ENCODE results near the gene CD44. TPM values are rescaled to one million over a fixed set of nuclear protein-coding genes. Genes with fewer than 3 reads are reported as not detected.

Gene CD44
- total RNA-seq, 1 donor from 2014 or later, result 548 TPM

DNA sequence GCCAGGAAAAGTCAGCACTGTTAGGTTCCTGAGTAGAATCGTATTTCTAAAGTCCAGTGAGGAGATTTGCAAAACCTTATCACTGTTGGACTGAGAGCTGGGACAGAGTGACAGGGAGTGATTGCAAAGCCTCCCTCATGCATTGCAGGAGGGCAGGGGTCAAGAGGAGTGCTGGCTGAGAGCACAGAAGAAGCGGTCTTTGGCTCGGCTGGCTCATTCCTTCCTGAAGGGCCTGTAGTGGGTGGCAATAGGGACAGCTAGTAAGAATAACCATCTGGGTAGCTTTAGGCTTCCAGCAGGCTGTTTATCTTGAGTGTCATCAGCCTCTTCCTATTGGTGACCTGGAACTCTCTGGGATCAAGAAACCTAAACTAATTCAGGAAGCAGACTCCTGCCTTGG, 53.4 kb downstream of the CD44 start:
- ATAC-seq (peak; percentile 94), DNase-seq (peak; percentile 79)
- Histone ChIP-seq H3K4me1 (peaks cover 37% of the 10 kb centered on the region), H3K36me3 (peaks cover 75% of the 10 kb centered on the region), H3K27me3 (no peaks in the 10 kb centered on the region), H3K9me3 (no peaks in the 10 kb centered on the region), H3K27ac (no peak overlapping the region), H3K4me3 (no peak overlapping the region)
- intact Hi-C loops (cut with DNase I), result no loop called here
- TF ChIP-seq CTCF (IDR thresholded peaks at IDR 0.05), result no peak

GRCh38 chr11:35193767-35194166, 54.8 kb downstream of the CD44 start:
- no peak for TF ChIP-seq CTCF (IDR thresholded peaks at IDR 0.05)
- ATAC-seq (no peak), DNase-seq (no peak)
- Histone ChIP-seq H3K4me3 (no peak overlapping the region), H3K27ac (no peak overlapping the region), H3K27me3 (no peaks in the 10 kb centered on the region), H3K4me1 (peaks cover 37% of the 10 kb centered on the region), H3K36me3 (peaks cover 73% of the 10 kb centered on the region), H3K9me3 (no peaks in the 10 kb centered on the region)
- intact Hi-C loops (cut with DNase I), result no loop called here

DNA sequence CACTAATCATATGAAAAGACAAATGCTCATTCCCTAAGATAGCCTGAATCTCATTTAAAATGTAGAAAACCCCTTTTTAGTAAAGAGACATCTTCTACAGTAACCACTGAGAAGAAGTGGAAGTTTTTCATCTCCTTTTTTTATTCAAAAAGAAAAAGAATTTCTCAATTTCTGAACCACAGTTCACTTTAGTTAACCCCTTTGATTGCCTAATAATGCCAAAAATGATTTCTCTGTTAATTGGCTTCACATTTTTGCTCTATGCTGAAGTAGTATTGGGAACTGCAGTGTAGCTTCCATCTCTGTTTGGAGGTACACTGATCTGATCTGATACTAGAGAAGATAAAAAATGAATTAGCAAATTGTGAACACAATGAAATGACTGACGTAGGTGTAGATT, 58.3 kb downstream of the CD44 start:
- no peak for ATAC-seq
- H3K36me3 ChIP-seq, result peaks cover 74% of the 10 kb centered on the region
- DNase-seq, result no peak
- no peak for TF ChIP-seq CTCF (IDR thresholded peaks at IDR 0.05)
- peaks cover 14% of the 10 kb centered on the region for H3K4me1 ChIP-seq
- H3K27ac ChIP-seq, result no peak overlapping the region
- no peaks in the 10 kb centered on the region for H3K27me3 ChIP-seq
- intact Hi-C loops (cut with DNase I), result no loop called here
- H3K4me3 ChIP-seq, result no peak overlapping the region
- no peaks in the 10 kb centered on the region for H3K9me3 ChIP-seq

- DNase-seq, result no peak
- H3K36me3 ChIP-seq, result peaks cover 79% of the 10 kb centered on the region
Measured at GRCh38 chr11:35200811-35201341, 61.9 kb downstream of the CD44 start.

DNA sequence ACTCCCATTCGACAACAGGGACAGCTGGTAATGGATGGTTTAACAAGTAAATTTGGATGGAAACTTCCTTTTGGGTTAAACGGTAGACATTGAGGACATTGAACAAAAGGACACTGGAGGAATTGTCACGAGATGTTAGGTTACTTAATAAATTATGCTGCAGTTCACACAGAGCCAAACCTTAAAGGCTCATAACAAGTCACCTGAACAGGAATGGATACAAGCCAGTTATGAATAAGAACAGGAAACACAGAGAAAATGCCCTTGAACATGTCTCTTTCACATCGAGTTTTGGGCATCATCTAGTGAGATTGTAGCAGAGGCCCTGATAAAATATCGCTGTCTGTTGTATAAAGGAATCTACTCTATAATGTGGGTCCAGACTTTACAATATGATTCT, 65.6 kb downstream of the CD44 start:
- H3K27ac ChIP-seq, result no peak overlapping the region
- H3K27me3 ChIP-seq, result no peaks in the 10 kb centered on the region
- ATAC-seq (no peak), DNase-seq (no peak)
- no peak for TF ChIP-seq CTCF (IDR thresholded peaks at IDR 0.05)
- peaks cover 54% of the 10 kb centered on the region for H3K36me3 ChIP-seq
- no peak overlapping the region for H3K4me3 ChIP-seq
- no peaks in the 10 kb centered on the region for H3K9me3 ChIP-seq
- no peaks in the 10 kb centered on the region for H3K4me1 ChIP-seq
- intact Hi-C loops (cut with DNase I), result no loop called here

More at GRCh38 chr11:35200811-35201341, 61.9 kb downstream of the CD44 start:
- Histone ChIP-seq H3K9me3 (no peaks in the 10 kb centered on the region), H3K27me3 (no peaks in the 10 kb centered on the region), H3K4me1 (no peaks in the 10 kb centered on the region), H3K27ac (no peak overlapping the region), H3K4me3 (no peak overlapping the region)
- no peak for TF ChIP-seq CTCF (IDR thresholded peaks at IDR 0.05)
- ATAC-seq, result no peak
- intact Hi-C loops (cut with DNase I), result no loop called here

DNA sequence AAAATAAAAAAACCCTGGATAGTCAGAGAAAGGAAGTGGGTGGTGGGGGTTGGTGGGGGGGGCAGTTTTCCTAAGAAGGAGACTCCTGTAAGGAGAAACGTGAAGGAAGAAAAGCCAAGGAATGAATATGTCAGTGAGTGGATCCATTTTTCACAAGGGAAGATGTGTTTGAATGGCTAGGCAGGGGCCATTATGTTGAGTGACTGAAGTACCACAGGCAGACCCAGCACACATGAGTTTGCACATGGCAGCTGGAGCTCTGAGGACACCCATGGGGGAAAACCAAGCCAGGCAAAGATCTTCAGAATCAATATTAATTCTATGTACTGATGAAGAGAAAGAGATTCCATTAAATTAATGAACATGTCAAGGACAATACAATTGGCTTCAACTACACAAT, 67.6 kb downstream of the CD44 start:
- DNase-seq (no peak), ATAC-seq (no peak)
- Histone ChIP-seq H3K27ac (no peak overlapping the region), H3K36me3 (peaks cover 46% of the 10 kb centered on the region), H3K27me3 (no peaks in the 10 kb centered on the region), H3K9me3 (peaks cover 8% of the 10 kb centered on the region), H3K4me3 (no peak overlapping the region), H3K4me1 (no peaks in the 10 kb centered on the region)
- TF ChIP-seq CTCF (IDR thresholded peaks at IDR 0.05), result no peak
- intact Hi-C loops (cut with DNase I), result no loop called here

Measured in upper lobe of right lung (tissue), 1 donor.